Middle frontal gyrus (tissue), 1 donor: Measurements from ENCODE around the gene CHRM4.
A peak's percentile ranks its signal among the peaks of the same experiment; 100 is the strongest.

ENCODE experiments used
- DNase-seq: peaks from one replicate; pipeline ENCODE4 v3.0.0-alpha.2; 2015; ENCODE audit warnings: low spot score; ENCODE audit errors: extremely low spot score

Gene CHRM4

GRCh38 chr11:46369458-46370152 lies 22.0 kb downstream of the CHRM4 start:
- DNase-seq, result peak; percentile 44

GRCh38 chr11:46367916-46368267 lies 23.7 kb downstream of the CHRM4 start:
- DNase-seq, result no peak

DNA sequence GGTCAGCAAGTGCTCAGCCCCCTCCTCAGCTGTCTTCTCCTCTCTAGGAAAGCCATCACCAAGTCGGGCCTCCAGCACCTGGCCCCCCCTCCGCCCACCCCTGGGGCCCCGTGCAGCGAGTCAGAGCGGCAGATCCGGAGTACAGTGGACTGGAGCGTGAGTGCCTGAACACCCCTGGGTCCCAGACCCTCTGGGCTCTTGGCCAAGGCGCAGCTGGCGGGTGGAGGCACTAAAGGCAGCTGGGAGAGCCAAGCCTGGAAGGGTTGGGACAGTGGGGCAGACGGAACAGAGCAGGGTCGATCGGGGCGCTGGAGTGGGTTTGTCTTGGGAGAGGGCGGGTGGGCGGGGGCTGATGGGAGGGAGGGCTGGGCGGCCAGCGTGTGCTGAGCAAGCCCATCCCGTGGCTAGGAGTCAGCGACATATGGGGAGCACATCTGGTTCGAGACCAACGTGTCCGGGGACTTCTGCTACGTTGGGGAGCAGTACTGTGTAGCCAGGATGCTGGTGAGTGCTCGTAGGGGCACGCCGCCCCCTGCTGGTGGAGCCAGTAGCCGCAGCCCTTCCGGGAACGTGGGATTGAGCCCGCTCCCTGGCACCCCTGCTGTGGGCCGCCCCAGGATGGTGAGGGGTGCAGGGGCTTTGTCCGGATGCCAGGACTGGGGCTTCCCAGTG lies 24.2 kb downstream of the CHRM4 start:
- DNase-seq, result peak; percentile 33

DNA sequence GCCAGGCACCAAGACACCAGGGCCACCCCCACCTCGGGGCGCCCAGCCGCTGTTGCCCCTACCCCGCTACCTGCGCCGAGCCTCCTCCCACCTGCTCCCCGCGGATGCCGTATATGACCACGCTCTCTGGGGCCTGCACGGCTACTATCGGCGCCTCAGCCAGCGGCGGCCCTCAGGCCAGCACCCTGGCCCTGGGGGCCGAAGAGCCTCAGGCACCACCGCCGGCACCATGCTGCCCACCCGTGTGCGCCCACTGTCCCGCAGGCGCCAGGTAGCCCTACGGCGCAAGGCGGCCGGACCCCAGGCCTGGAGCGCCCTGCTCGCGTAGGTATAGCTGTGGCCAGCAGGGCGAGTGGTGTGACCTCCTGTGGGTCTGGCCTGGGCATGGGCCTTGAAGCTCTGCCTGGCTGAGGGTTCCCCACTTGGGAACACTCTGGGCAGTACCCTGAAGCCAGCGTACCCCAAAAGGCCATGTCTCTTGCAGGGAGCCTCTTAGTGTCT lies 24.9 kb downstream of the CHRM4 start:
- DNase-seq, result no peak

DNA sequence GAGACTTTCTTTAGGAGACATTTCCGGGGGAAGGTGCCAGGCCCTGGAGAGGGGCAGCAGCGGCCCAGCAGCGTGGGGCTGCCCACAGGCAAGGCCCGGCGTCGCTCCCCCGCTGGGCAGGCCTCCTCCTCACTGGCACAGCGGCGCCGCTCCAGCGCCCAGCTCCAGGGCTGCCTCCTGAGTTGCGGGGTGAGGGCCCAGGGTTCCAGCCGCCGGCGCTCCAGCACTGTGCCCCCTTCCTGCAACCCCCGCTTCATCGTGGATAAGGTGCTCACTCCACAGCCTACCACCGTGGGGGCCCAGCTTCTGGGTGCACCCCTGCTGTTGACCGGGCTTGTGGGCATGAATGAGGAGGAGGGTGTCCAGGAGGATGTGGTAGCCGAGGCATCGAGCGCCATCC lies 25.3 kb downstream of the CHRM4 start:
- DNase-seq, result no peak

DNA sequence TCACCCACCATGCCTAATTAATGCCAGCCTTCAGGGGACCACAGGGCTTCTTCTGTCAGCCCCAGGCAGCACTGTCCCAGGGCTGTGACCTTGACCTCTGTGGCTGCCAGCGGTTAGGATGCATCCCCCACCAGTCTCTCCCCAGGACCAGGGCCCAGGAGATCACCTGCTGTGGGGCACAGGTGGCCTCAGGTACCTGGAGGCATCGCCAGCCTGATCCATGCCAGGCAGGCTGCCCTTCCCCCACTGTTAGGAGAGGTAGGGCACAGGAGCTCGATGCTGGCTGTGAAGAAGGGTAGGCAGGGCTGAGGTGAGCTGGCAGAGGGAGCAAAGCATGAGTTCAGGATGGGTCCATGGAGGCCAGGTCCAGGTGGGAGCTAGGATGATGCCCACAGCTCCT lies 26.8 kb downstream of the CHRM4 start:
- no peak for DNase-seq

DNA sequence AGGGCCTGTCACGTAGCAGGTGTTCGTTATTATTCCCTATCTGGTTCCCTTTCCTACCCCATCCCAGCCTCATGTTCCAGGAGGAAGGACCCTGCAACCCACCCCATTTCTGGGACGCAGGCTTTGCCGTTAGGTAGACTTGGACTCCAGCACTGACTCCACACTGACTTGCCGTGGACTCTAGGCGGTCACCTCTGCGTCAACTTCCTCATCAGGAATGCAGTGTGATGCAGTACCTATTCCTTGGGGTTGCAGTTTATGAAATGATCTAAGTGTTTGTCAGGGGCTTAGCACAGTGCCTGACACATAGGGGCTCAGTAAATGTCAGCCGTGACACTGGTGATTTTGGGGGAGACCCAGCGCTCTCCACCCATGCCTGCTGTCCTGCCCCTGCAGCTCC lies 27.5 kb downstream of the CHRM4 start:
- no peak for DNase-seq

DNA sequence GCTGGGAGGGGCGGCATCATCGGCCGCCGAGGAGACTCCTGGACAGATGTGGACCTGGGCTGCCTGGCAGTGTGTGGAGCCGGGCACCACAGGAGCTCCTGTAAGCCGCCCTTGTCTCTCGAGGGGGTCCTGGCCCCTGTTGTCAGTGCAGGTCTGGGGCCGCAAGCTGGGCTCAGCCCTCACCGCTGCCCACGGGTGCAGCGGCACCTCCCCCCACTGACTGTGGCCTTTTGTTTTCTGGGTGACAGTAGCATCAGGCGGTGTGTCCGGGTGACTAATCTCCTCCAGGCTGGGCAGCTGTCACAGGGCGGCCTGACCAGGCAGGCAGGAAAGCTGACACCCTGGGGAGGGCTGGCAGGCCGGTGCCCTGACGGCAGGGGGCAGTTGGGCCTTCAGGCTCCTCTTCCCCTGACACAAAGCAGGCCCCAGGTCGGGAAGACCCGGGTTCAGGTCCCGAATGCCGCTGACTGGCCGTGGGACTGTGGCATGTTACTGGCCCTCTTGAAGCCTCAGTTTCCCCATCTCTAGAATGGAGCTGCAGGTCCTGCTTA lies 28.0 kb downstream of the CHRM4 start:
- DNase-seq, result peak; percentile 50

GRCh38 chr11:46363031-46363407 lies 28.6 kb downstream of the CHRM4 start:
- no peak for DNase-seq

DNA sequence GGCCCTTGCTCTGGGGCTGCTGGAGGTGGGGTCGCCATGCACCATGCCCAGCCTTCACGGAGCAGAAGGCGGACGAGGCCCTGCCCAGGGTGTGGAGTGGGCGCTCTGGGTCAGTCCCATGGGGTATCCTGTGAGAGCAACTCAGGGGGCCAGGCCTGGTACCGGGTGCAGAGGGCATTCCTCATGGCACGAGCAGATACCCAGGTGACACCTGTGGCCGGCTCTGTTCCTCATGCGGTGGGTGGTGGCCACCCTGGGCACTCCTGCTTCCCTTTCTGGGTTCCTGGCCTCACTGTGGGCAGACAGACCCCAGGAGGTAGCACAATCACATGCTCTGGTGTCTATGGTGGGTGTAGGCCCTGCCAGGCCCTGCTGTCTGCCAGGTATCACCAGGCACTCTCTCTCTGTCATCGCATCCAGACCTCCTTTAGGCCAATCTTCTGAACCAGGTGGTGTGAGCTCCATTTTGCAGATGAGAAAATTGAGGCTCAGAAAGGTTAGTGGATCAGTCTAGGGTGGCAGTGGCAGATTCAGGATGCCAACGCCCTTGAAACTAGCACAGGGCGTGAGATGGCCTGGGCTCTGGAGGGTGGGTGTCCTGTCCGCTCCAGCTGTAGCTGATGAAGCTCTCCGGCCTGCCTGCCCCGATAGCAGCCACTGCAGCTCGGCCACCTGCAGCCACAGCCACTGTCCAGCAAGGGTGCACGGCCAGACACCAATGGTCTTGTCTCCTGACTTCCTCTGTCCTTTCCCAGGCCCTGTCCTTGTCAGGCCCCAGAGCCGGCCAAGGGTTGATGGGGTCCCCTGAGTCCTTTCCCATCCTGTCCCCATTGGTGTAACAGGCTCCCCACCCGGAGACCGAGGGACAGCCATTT lies 29.2 kb downstream of the CHRM4 start:
- DNase-seq, result no peak

DNA sequence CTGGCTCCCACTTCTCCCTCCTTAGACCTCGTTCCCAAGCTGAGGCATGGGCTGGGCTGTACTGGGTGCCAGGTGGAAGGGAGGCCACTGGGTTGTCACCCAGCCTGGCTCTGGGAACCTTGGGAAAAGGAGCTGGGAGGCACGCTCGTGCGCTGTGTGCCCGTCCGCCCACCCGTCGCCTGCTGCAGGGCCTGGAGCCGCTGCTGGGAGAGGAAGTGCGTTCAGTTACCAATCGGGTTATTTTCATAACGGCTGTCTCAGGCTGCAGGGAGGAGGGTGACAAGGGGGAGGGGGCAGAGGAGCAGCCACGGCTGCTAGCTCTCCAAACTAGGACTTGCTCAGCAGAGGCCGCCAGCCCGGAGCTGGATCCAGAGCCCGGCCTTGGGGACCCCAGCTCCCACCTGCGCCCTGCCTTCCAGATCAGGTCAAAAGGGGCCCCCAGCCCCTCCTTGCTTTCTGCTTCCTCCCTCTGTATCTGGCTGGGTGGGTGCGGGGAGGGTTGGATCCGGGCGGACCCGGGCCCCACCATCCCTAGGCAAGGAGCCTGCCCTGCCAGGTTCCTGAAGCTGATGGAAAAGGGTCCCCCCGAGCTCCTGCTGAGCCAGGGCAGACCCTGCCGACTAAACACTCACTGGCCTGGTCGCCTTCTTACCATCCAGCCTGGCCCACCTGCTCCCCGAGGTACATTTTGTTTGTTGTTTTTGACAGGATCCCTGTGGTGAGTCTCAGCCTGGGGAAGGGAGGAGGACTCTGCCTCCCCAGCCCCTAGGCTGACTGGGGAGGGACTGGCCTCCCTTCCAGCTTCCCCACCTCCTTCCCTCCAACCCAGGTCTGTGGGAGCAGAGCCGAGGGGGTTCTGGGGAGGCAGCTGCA lies 30.1 kb downstream of the CHRM4 start:
- DNase-seq, result peak; percentile 56

DNA sequence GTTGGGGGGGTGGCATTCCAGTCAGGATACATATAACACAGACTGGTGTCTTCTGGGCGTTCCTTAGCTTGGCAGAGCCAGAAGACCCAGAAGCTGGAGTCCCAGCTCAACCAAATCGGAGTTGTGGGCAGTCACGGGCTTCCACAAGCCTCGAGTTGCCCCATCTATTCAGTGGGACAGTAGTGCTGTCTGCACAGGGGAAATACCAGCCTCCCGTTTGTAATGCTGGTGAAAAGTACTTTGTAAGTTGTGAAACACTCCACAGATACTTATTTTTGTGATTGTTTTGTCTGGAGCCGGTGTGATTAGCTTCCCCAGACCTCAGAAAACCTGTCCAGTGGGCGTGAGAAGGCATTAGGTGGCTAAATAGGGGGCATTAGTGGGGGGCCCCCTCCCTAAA lies 30.7 kb downstream of the CHRM4 start:
- no peak for DNase-seq

- no peak for DNase-seq
Measured at GRCh38 chr11:46359953-46360352, 31.6 kb downstream of the CHRM4 start.

GRCh38 chr11:46357483-46357936 lies 34.1 kb downstream of the CHRM4 start:
- no peak for DNase-seq

DNA sequence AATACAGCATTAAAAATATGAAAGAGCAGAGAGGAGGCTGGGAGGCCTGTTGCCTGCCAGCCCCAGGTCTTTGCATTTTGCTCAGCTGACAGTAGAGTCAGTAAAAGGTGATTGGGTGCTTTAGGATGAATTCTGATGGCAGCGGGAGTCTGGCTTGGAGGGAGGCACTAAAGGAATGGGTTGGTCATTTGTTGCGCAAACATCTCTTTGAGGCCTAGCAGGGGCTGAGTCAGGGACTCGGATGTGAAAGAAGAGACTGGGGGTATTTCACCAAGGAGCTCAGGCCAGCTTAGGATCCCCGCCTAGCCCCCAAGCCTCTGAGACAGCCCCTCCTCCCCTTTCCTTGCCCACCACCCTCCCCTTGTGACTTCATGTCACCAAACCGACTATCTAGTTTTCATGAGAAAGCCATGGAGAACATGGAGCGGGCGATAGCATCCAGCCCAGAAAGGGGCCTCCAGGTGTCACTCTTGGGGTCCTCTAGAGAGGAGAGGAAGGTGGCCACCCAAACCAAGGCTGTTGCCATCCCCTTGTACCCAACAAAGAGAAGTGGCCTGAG lies 34.6 kb downstream of the CHRM4 start:
- DNase-seq, result no peak

- peak; percentile 32 for DNase-seq
Measured at GRCh38 chr11:46353698-46354097, 37.9 kb downstream of the CHRM4 start.

DNA sequence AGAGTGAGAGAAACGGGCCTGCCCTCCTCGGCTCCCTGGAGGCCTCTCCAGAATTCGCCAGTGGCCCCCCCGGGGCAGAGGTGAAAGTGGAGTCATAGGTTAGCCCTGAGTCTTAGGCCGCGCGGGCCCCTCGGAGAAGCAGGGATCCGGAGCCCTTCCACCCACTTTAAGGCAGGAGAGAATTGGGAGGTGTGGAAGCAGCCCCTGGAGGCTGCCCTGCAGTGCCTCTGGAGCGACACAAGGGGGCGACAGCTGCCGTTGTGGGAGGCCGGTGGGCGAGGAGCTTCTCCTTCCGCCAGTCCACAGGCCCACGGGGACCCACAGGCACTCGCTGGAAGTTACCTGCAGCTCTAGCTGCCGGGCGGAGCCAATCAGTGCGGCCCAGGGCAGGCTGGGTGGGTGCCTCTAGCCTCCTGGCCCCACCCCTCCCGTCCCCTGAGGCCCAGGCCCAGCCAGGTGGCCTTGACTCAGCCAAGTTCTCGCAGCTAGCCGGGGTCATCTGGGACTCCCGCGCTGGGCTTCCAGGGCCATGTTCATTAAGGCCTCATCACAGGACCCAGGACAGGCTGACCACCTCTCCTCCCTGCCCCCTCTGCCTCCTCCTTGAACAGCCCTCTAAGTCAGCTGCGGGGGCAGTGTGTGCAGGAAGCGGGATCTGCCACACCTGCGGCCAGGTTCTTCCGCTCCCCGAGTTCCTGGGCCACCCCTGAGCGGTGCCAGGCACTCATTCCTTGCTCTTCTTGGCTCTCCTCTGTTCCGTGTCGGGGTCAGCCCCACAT lies 39.3 kb downstream of the CHRM4 start:
- no peak for DNase-seq

GRCh38 chr11:46351606-46352005 lies 40.0 kb downstream of the CHRM4 start:
- DNase-seq, result no peak

- no peak for DNase-seq
Measured at GRCh38 chr11:46351148-46351547, 40.4 kb downstream of the CHRM4 start.

DNA sequence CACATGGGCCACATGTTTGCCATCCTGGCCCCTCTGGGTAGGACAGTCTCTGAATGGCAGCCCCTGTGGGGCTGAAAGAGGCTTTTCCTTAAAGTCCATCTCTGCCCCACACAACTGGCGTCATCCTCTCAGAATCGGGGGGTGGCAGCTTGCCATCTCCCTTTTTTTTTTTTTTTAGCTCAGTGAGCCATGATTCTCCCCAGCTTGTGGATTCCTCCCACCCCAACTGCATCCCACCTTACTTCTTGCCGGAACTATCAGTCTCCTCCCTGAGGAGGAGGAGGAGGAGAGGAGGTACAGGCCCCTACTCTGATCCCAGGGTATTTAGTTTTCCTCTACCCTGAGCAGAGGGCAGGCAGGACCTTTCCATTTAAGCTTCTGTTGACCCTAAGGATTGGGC lies 40.9 kb downstream of the CHRM4 start:
- peak; percentile 30 for DNase-seq
